ENCODE data around the gene FAM241B.

DNA sequence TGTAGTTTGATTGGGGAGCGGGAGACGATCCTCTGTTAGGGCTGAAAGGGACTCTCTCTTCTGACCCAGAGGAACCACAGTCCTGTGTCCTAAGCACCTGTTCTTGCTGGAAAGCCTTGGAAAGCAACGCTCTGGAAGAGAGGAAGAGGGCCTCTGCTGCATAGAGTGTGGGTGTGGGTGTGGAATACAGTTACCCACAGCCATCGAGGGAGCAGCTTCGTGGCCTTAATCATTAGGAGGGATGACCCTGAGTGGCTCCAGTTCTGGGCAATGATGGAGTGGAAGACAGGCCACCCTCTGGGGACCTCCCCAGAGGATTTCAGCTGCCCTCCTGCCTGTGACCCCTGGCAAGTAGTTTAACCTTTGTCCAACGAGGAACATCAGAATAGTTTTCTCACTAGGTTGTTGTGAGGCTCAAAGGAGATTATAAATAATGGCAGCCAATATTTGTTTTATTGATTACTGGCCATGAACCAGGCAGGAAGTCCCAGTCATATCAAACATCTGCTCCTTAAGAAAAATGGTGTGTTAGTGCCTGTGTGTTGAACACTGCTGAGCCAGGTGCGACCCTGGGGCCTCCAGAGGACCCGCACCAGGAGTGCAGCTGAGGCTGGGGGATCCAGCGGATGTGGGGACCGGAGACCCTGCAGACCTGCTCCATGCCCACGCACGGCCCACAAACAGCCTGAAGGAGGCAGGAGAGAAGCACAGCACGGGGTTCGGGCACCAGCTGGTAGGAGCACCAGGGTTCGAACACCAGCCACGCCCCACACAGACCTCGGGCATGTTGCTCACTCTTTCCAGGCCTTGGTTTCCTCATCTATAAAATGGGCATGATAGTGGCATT, 35.6 kb downstream of the FAM241B start:
- TF ChIP-seq, protein P1, sequence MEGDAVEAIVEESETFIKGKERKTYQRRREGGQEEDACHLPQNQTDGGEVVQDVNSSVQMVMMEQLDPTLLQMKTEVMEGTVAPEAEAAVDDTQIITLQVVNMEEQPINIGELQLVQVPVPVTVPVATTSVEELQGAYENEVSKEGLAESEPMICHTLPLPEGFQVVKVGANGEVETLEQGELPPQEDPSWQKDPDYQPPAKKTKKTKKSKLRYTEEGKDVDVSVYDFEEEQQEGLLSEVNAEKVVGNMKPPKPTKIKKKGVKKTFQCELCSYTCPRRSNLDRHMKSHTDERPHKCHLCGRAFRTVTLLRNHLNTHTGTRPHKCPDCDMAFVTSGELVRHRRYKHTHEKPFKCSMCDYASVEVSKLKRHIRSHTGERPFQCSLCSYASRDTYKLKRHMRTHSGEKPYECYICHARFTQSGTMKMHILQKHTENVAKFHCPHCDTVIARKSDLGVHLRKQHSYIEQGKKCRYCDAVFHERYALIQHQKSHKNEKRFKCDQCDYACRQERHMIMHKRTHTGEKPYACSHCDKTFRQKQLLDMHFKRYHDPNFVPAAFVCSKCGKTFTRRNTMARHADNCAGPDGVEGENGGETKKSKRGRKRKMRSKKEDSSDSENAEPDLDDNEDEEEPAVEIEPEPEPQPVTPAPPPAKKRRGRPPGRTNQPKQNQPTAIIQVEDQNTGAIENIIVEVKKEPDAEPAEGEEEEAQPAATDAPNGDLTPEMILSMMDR (IDR thresholded peaks at IDR 0.05 in 4 of 5, conservative IDR thresholded peaks at IDR 0.05 in 1 of 5), result no peak
- TF ChIP-seq POLR2A (IDR thresholded peaks at IDR 0.05), result no peak

All from gastrocnemius medialis (tissue), 4 donors.